ENCODE data around the gene NTRK3.

The NTRK3 gene

GRCh38 chr15:88089024-88089620, 167.4 kb downstream of the NTRK3 start:
- DNase-seq (ENCODE audit: extremely low read depth, low read depth), result no peak
- no peak for TF ChIP-seq CTCF (IDR thresholded peaks at IDR 0.05; ENCODE audit: low read depth, low read length, missing control alignments)
- no peak overlapping the region for H3K4me3 ChIP-seq (replicated peaks; ENCODE audit: low read depth, low read length)

GRCh38 chr15:88083811-88084760, 172.5 kb downstream of the NTRK3 start:
- no peak overlapping the region for H3K4me3 ChIP-seq (replicated peaks; ENCODE audit: low read depth, low read length)
- no peak for TF ChIP-seq CTCF (IDR thresholded peaks at IDR 0.05; ENCODE audit: low read depth, low read length, missing control alignments)
- DNase-seq (ENCODE audit: extremely low read depth, low read depth), result no peak

GRCh38 chr15:88080616-88081015, 175.9 kb downstream of the NTRK3 start:
- H3K4me3 ChIP-seq (replicated peaks; ENCODE audit: low read depth, low read length), result no peak overlapping the region
- TF ChIP-seq CTCF (IDR thresholded peaks at IDR 0.05; ENCODE audit: low read depth, low read length, missing control alignments), result no peak
- DNase-seq (ENCODE audit: extremely low read depth, low read depth), result no peak

GRCh38 chr15:88077296-88078020, 179.1 kb downstream of the NTRK3 start:
- H3K4me3 ChIP-seq (replicated peaks; ENCODE audit: low read depth, low read length), result no peak overlapping the region
- DNase-seq (ENCODE audit: extremely low read depth, low read depth), result no peak
- no peak for TF ChIP-seq CTCF (IDR thresholded peaks at IDR 0.05; ENCODE audit: low read depth, low read length, missing control alignments)

- no peak for DNase-seq (ENCODE audit: extremely low read depth, low read depth)
- H3K4me3 ChIP-seq (replicated peaks; ENCODE audit: low read depth, low read length), result no peak overlapping the region
- no peak for TF ChIP-seq CTCF (IDR thresholded peaks at IDR 0.05; ENCODE audit: low read depth, low read length, missing control alignments)
Observed at GRCh38 chr15:88076328-88076727, 180.2 kb downstream of the NTRK3 start.

GRCh38 chr15:88075102-88075501, 181.4 kb downstream of the NTRK3 start:
- TF ChIP-seq CTCF (IDR thresholded peaks at IDR 0.05; ENCODE audit: low read depth, low read length, missing control alignments), result no peak
- H3K4me3 ChIP-seq (replicated peaks; ENCODE audit: low read depth, low read length), result no peak overlapping the region
- no peak for DNase-seq (ENCODE audit: extremely low read depth, low read depth)
